ENCODE results near the gene TRIP6. TPM values are rescaled to one million over a fixed set of nuclear protein-coding genes. Genes with fewer than 3 reads are reported as not detected.

TRIP6 gene
- total RNA-seq, 1 donor from 2014 or later: 78.9 TPM

DNA sequence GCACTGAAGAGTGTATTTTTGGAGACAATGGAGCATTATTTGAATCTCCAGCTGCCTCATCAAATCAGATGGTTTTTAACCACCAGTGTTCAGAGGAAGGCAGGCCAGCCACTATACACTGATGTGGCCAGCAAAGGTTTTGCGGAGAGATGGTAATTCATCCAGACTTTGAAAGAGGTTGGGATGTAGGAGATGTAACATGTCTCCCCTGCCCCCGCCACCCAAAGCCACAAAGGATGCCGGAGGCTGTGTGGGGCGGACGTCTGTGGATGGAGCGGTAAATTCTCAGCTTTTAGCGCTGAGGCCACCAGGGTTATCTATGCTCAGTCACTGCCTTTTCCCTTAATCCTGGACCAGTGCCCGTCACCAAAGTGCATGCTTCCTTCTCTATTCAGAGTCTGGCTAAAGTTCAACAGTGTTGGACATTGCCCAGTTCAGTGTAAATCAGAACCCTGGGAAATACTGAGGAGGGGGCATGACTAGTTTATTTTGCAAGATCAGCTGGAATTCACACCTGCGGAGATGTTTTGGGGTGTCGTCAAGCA, 3.7 kb upstream of the TRIP6 start:
- Mint-ChIP-seq H3K4me3 (no peak overlapping the region), H3K27ac (no peak overlapping the region), H3K36me3 (peaks cover 3% of the 10 kb centered on the region), H3K4me1 (ENCODE audit: unreplicated experiment) (peaks cover 9% of the 10 kb centered on the region), H3K27me3 (no peaks in the 10 kb centered on the region), H3K9me3 (no peaks in the 10 kb centered on the region)
- DNase-seq (ENCODE audit: extremely low spot score, unreplicated experiment): no peak
- TF ChIP-seq, protein P1, sequence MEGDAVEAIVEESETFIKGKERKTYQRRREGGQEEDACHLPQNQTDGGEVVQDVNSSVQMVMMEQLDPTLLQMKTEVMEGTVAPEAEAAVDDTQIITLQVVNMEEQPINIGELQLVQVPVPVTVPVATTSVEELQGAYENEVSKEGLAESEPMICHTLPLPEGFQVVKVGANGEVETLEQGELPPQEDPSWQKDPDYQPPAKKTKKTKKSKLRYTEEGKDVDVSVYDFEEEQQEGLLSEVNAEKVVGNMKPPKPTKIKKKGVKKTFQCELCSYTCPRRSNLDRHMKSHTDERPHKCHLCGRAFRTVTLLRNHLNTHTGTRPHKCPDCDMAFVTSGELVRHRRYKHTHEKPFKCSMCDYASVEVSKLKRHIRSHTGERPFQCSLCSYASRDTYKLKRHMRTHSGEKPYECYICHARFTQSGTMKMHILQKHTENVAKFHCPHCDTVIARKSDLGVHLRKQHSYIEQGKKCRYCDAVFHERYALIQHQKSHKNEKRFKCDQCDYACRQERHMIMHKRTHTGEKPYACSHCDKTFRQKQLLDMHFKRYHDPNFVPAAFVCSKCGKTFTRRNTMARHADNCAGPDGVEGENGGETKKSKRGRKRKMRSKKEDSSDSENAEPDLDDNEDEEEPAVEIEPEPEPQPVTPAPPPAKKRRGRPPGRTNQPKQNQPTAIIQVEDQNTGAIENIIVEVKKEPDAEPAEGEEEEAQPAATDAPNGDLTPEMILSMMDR (conservative IDR thresholded peaks at IDR 0.05): no peak

GRCh38 chr7:100864263-100864845, 2.8 kb upstream of the TRIP6 start:
- TF ChIP-seq, protein P1 (conservative IDR thresholded peaks at IDR 0.05): no peak
- DNase-seq (ENCODE audit: extremely low spot score, unreplicated experiment): no peak
- Mint-ChIP-seq H3K27me3 (no peaks in the 10 kb centered on the region), H3K9me3 (no peaks in the 10 kb centered on the region), H3K36me3 (peaks cover 3% of the 10 kb centered on the region), H3K4me3 (no peak overlapping the region), H3K4me1 (ENCODE audit: unreplicated experiment) (peaks cover 9% of the 10 kb centered on the region), H3K27ac (no peak overlapping the region)

DNA sequence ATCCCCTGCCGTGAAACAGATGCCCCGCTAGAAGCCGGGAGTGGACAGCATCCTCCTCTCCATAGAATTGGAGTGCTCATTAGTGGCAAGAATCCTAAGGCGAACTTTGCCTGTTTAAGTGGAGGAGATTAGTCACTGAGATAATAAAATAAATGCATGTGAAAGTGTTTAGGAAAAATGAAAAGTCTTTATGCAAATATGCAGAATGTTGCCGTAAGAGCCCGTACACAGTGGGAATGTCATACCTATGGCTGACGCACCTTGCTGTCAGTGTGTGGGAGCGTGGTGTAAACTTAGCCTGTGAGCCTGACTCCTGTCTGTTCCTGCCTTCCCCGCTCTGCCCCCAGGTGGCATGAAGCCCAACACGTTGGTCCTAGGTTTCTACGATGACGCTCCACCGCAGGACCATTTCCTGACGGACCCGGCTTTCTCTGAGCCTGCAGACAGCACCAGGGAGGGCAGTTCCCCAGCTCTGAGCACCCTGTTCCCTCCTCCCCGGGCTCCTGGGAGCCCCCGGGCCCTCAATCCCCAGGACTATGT, 1.7 kb upstream of the TRIP6 start:
- TF ChIP-seq, protein P1 (conservative IDR thresholded peaks at IDR 0.05): no peak
- Mint-ChIP-seq H3K4me3 (peak overlapping the region; percentile 37), H3K27me3 (no peaks in the 10 kb centered on the region), H3K36me3 (peaks cover 3% of the 10 kb centered on the region), H3K9me3 (no peaks in the 10 kb centered on the region), H3K4me1 (ENCODE audit: unreplicated experiment) (peaks cover 9% of the 10 kb centered on the region), H3K27ac (no peak overlapping the region)
- DNase-seq (ENCODE audit: extremely low spot score, unreplicated experiment): no peak

DNA sequence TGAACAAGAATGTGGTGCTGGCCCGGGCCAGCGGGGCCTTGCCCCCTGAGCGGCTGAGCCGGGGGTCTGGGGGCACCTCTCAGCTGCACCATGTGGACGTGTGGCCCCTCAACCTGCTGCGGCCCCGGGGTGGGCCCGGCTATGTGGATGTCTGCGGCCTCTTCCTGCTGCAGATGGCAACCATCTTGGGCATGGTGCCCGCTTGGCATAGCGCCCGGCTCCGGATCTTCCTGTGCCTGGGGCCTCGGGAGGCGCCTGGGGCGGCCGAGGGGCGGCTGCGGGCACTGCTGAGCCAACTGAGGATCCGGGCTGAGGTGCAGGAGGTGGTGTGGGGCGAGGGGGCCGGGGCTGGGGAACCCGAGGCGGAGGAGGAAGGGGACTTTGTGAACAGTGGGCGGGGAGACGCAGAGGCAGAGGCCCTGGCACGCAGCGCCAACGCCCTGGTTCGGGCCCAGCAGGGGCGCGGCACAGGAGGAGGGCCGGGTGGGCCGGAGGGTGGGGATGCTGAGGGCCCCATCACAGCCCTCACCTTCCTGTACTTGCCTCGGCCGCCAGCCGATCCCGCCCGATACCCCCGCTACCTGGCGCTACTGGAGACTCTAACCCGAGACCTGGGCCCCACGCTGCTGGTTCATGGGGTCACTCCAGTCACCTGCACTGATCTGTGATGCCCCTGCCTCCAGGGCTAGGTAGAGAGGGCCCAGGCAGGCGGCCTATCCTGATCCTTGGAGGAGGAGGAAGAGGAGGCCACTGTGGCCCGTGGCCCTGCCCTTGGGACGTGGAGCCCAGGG, 1.1 kb upstream of the TRIP6 start:
- DNase-seq (ENCODE audit: extremely low spot score, unreplicated experiment): no peak
- Mint-ChIP-seq H3K9me3 (no peaks in the 10 kb centered on the region), H3K4me1 (ENCODE audit: unreplicated experiment) (peaks cover 9% of the 10 kb centered on the region), H3K36me3 (peaks cover 6% of the 10 kb centered on the region), H3K27ac (peak overlapping the region; percentile 98), H3K4me3 (peak overlapping the region; percentile 97), H3K27me3 (no peaks in the 10 kb centered on the region)
- TF ChIP-seq, protein P1 (conservative IDR thresholded peaks at IDR 0.05): no peak

GRCh38 chr7:100866729-100867039, 503 bp upstream of the TRIP6 start:
- H3K9me3 Mint-ChIP-seq: no peaks in the 10 kb centered on the region
- H3K27me3 Mint-ChIP-seq: no peaks in the 10 kb centered on the region
- H3K36me3 Mint-ChIP-seq: peaks cover 9% of the 10 kb centered on the region
- H3K4me1 Mint-ChIP-seq (ENCODE audit: unreplicated experiment): peaks cover 9% of the 10 kb centered on the region
- TF ChIP-seq, protein P1 (conservative IDR thresholded peaks at IDR 0.05): no peak
- peak overlapping the region; percentile 98 for H3K27ac Mint-ChIP-seq
- peak overlapping the region; percentile 97 for H3K4me3 Mint-ChIP-seq
- no peak for DNase-seq (ENCODE audit: extremely low spot score, unreplicated experiment)

Measured in type B pancreatic cell (in vitro differentiated cells).